HFFc6 (cell line): Measurements from ENCODE around the gene MRRF. TPM values are rescaled to one million over a fixed set of nuclear protein-coding genes. Genes with fewer than 3 reads are reported as not detected.

Source experiments
- DNase-seq: peaks from one replicate; pipeline ENCODE4 v3.0.0-alpha.2; 2018
- H3K27ac Mint-ChIP-seq: 2 replicates; pipeline ENCODE4 v1.8.0; 2020; ENCODE audit warnings: mild to moderate bottlenecking, mixed read lengths
- H3K27me3 Mint-ChIP-seq: 2 replicates; pipeline ENCODE4 v1.8.0; 2021; ENCODE audit warnings: mild to moderate bottlenecking, moderate library complexity, mixed read lengths; ENCODE audit not compliant: insufficient read depth
- H3K36me3 Mint-ChIP-seq: 2 replicates; pipeline ENCODE4 v1.8.0; 2021; ENCODE audit warnings: low read depth, mixed read lengths
- H3K4me1 Mint-ChIP-seq: 2 replicates; pipeline ENCODE4 v1.8.0; 2020; ENCODE audit warnings: low read depth, mixed read lengths
- H3K4me3 Mint-ChIP-seq: 2 replicates; pipeline ENCODE4 v1.8.0; 2020; ENCODE audit warnings: mild to moderate bottlenecking, moderate library complexity, mixed read lengths
- H3K9me3 Mint-ChIP-seq: 2 replicates; pipeline ENCODE4 v1.8.0; 2020; ENCODE audit warnings: mild to moderate bottlenecking, mixed read lengths
- total RNA-seq, 6 experiments: library from RNA; stranded (reverse); fragmentation: NEBNext Ultra II Directional; extraction: Animal tissue kit (Norgen Biotek cat#: 25700); gene quantifications; 2 replicates in 1 of 6; 3 replicates in 5 of 6; pipeline ENCODE4 v1.2.3, GENCODE V29; 2021
- TF ChIP-seq, protein P1 (sequence below): fragments of 200-600 bp; sonication (generic); IDR thresholded peaks from 2 replicates; pipeline ENCODE4 v1.5.0; 2021; ENCODE audit warnings: antibody characterized with exemption, mild to moderate bottlenecking

MRRF gene
- total RNA-seq, 6 experiments from 2014 or later: 27.1 to 32.2 (median 29.4) TPM

DNA sequence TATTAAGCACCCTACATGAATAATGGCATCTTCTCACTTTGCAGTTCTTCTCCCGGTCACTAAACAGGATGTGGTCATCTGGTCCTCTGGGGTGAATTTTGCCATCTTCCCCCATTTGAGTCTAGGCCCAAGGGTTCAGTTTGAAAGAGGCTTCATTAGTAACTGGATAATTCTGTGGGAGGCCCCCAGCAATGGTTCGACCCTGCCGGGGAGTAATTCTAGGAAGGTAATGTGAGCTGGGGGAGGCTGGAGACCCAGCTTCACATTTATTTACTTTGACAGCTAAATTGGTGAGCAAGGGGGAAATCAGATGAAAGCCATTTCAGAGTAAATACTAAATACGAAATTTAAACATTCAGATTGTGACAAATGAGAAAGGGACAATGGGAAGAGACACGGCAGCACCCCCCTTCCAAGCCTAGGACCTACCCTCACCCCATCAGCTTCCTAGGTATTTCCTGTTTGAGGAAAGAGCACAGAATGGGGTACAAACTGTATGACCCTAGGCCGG lies 31.8 kb upstream of the MRRF start:
- Mint-ChIP-seq H3K36me3 (no peaks in the 10 kb centered on the region), H3K4me1 (no peaks in the 10 kb centered on the region), H3K27me3 (peaks cover 11% of the 10 kb centered on the region), H3K9me3 (no peaks in the 10 kb centered on the region), H3K4me3 (no peak overlapping the region), H3K27ac (no peak overlapping the region)
- TF ChIP-seq, protein P1, sequence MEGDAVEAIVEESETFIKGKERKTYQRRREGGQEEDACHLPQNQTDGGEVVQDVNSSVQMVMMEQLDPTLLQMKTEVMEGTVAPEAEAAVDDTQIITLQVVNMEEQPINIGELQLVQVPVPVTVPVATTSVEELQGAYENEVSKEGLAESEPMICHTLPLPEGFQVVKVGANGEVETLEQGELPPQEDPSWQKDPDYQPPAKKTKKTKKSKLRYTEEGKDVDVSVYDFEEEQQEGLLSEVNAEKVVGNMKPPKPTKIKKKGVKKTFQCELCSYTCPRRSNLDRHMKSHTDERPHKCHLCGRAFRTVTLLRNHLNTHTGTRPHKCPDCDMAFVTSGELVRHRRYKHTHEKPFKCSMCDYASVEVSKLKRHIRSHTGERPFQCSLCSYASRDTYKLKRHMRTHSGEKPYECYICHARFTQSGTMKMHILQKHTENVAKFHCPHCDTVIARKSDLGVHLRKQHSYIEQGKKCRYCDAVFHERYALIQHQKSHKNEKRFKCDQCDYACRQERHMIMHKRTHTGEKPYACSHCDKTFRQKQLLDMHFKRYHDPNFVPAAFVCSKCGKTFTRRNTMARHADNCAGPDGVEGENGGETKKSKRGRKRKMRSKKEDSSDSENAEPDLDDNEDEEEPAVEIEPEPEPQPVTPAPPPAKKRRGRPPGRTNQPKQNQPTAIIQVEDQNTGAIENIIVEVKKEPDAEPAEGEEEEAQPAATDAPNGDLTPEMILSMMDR: no peak
- DNase-seq: no peak

DNA sequence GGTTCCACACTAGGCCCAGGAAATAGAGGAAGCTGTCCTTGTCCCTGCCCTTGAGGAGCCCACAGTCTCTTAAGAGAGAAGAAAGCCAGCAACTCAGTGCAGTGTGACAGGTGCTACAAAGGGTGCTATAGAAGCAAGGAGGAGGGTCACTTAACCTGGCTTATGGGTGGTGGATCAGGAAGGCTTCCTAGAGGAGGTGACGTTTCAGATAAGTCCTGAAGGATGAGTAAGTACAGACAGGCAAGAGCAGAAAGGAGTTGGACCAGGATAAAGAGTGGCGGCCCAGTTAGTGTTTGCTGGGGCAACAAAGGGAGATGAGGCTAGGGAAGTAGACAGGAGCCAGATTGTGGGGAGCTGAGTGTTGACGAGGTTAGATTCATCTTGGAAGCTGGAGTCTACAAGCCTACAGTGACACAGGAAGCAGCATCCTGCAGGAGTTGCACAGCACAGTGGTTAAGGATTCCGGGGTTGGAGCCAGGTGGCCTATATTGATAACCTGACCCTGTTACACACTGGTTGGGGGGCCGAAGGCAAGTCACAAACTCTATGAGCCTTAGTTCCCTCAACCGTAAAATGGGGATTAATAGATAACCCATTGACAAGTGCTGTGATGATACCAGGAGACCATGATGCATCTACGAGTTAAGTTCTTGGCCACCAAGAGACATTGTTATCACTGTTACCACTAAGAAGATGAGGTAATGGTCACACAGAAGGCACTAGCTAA lies 30.5 kb upstream of the MRRF start:
- H3K4me3 Mint-ChIP-seq: no peak overlapping the region

DNA sequence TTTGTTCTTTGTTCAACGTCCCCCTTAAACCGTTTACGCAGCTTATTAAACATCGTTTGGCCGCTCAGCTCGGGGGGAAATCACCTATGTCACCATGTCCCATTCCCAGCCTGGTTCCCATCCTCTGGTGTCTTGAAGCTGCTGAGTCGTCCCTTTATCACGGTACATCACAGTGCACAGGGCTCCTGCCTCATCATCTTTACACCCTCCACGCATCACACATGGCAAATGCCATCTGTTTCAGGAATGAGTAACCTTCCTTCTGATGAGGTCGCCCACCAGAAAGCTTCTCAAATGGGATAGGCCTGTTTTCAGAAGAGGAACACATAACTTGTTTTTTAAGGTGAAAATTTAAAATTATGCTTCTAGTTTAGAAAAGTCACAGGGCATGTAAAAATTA lies 28.0 kb upstream of the MRRF start:
- no peaks in the 10 kb centered on the region for H3K4me1 Mint-ChIP-seq
- no peaks in the 10 kb centered on the region for H3K9me3 Mint-ChIP-seq
- no peak overlapping the region for H3K27ac Mint-ChIP-seq
- no peak overlapping the region for H3K4me3 Mint-ChIP-seq
- H3K27me3 Mint-ChIP-seq: peaks cover 13% of the 10 kb centered on the region
- TF ChIP-seq, protein P1: no peak
- H3K36me3 Mint-ChIP-seq: peaks cover 14% of the 10 kb centered on the region; the same call in 1 of the 2 replicates
- DNase-seq: no peak

More for the DNA sequence above, 30.5 kb upstream of the MRRF start:
- H3K9me3 Mint-ChIP-seq: no peaks in the 10 kb centered on the region
- no peak for DNase-seq
- H3K4me1 Mint-ChIP-seq: no peaks in the 10 kb centered on the region
- peaks cover 11% of the 10 kb centered on the region for H3K27me3 Mint-ChIP-seq
- H3K36me3 Mint-ChIP-seq: no peaks in the 10 kb centered on the region
- no peak overlapping the region for H3K27ac Mint-ChIP-seq
- TF ChIP-seq, protein P1: no peak

DNA sequence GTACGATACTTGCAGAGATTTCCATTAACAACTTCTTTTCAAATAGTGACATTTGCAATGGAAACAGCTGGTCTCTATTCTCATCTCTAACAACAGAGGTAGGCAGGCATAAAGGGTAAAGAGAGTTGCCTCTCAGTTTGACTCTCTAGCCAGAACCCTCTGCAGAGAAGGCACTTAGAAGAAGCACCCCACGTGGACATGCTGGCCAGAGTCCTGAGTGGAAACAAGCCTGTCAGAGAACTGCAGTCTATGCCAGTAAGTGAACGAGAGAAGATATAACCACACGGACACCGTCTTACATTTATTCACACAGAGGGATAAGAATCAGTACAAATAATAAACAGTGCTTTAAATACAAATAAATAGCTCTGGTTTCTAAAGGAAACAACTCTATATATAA lies 25.0 kb upstream of the MRRF start:
- Mint-ChIP-seq H3K9me3 (no peaks in the 10 kb centered on the region), H3K4me1 (no peaks in the 10 kb centered on the region), H3K4me3 (no peak overlapping the region)

GRCh38 chr9:122244349-122244748 lies 20.3 kb upstream of the MRRF start:
- H3K27ac Mint-ChIP-seq: no peak overlapping the region
- no peaks in the 10 kb centered on the region for H3K4me1 Mint-ChIP-seq
- H3K36me3 Mint-ChIP-seq: peaks cover 51% of the 10 kb centered on the region
- H3K27me3 Mint-ChIP-seq: peaks cover 3% of the 10 kb centered on the region
- TF ChIP-seq, protein P1: no peak
- no peaks in the 10 kb centered on the region for H3K9me3 Mint-ChIP-seq
- no peak for DNase-seq
- H3K4me3 Mint-ChIP-seq: no peak overlapping the region

More for the DNA sequence above, 25.0 kb upstream of the MRRF start:
- DNase-seq: no peak
- Mint-ChIP-seq H3K27ac (no peak overlapping the region), H3K27me3 (peaks cover 8% of the 10 kb centered on the region), H3K36me3 (peaks cover 30% of the 10 kb centered on the region)
- TF ChIP-seq, protein P1: no peak
